ENCODE measurements around the gene MEN1.

DNA sequence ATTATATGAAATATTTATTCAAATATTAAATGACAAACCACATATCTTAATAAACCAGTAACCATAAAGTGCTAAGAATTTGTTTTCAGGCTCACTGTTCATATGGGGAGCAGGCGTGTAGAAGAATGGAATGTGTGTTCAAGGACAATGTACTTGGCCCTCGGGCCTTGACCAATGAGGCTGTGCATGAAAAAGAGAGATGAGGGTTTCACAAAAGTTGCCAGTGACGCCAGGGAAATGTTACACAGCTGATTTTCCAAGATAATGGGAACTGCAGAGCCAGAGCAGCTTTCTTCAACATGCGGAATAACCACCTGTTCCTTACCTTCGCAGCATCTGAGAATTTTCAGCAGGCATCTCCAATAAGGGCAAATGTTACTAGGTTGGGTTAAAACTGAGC, 36.2 kb downstream of the MEN1 start:
- TF ChIP-seq, protein P1, sequence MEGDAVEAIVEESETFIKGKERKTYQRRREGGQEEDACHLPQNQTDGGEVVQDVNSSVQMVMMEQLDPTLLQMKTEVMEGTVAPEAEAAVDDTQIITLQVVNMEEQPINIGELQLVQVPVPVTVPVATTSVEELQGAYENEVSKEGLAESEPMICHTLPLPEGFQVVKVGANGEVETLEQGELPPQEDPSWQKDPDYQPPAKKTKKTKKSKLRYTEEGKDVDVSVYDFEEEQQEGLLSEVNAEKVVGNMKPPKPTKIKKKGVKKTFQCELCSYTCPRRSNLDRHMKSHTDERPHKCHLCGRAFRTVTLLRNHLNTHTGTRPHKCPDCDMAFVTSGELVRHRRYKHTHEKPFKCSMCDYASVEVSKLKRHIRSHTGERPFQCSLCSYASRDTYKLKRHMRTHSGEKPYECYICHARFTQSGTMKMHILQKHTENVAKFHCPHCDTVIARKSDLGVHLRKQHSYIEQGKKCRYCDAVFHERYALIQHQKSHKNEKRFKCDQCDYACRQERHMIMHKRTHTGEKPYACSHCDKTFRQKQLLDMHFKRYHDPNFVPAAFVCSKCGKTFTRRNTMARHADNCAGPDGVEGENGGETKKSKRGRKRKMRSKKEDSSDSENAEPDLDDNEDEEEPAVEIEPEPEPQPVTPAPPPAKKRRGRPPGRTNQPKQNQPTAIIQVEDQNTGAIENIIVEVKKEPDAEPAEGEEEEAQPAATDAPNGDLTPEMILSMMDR (IDR thresholded peaks at IDR 0.05): no peak
- TF ChIP-seq EP300 (IDR thresholded peaks at IDR 0.05) (no peak), POLR2AphosphoS5 (IDR thresholded peaks at IDR 0.05) (no peak)

Data from upper lobe of left lung (tissue), 4 donors.